Transverse colon (tissue), 4 donors: ENCODE results near the gene EXOC5. TPM values are rescaled to one million over a fixed set of nuclear protein-coding genes. Genes with fewer than 3 reads are reported as not detected.
"Not testable (repeated sequence)": the region's sequence is repeated elsewhere in the genome, so short reads cannot be mapped to it uniquely, and the experiment has no call there.

ENCODE experiments used
- DNase-seq: peaks from one replicate; pipeline ENCODE4 v3.0.0-alpha.2; 2019
- H3K27ac ChIP-seq, 4 donors: fragments of 200-600 bp; sonication (generic); 2 replicates each; pipeline ENCODE4 v1.5.1; 2016 to 2018; ENCODE audit warnings: inconsistent platforms in 4 of 4
- H3K27me3 ChIP-seq: fragments of 200-600 bp; sonication (generic); 2 replicates; pipeline ENCODE4 v1.5.1; 2017; ENCODE audit warnings: inconsistent platforms
- H3K36me3 ChIP-seq, 4 donors: fragments of 200-600 bp; sonication (generic); 2 replicates each; pipeline ENCODE4 v1.5.1; 2017 to 2019; ENCODE audit warnings: inconsistent platforms in 4 of 4
- H3K4me1 ChIP-seq, 4 donors: fragments of 200-600 bp; sonication (generic); 2 replicates each; pipeline ENCODE4 v1.5.1; 2017 to 2020; ENCODE audit warnings: inconsistent platforms in 4 of 4
- H3K4me3 ChIP-seq, 4 donors: fragments of 200-600 bp; sonication (generic); 1 replicate in 1 of 4; 2 replicates in 3 of 4; pipeline versions ENCODE4 v1.5.1 to v1.6.1; 2017 to 2019; ENCODE audit warnings: inconsistent platforms in 4 of 4
- H3K9me3 ChIP-seq, 2 donors: fragments of 200-600 bp; sonication (generic); 2 replicates each; pipeline ENCODE4 v1.5.1; 2017 to 2019; ENCODE audit warnings: inconsistent platforms in 2 of 2
- CTCF ChIP-seq, 5 experiments: fragments of 200-600 bp in 3 of 5; fragments of 450-650 bp in 2 of 5; sonication (generic) in 3 of 5; IDR thresholded peaks; 1 replicate in 2 of 5; 2 replicates in 3 of 5; pipeline ENCODE4 v1.5.1; 2016 to 2017; ENCODE audit warnings: antibody characterized with exemption in 5 of 5, inconsistent platforms in 3 of 5, mild to moderate bottlenecking in 2 of 5, moderate library complexity in 1 of 5
- EP300 ChIP-seq: sonication (generic); formaldehyde crosslinking; IDR thresholded peaks from one replicate; pipeline ENCODE4 v1.6.1; 2017; ENCODE audit warnings: antibody characterized with exemption, low read depth
- POLR2A ChIP-seq: fragments of 450-650 bp; IDR thresholded peaks from one replicate; pipeline ENCODE4 v1.6.1; 2016; ENCODE audit warnings: antibody characterized with exemption, mild to moderate bottlenecking, moderate library complexity
- POLR2AphosphoS5 ChIP-seq, 3 donors: sonication (generic); formaldehyde crosslinking; IDR thresholded peaks; one replicate each; pipeline ENCODE4 v1.6.1; 2016; ENCODE audit warnings: antibody characterized with exemption in 3 of 3
- WGBS, 2 donors: methylation state at CpG; one replicate each; pipeline ENCODE4 v1.1.5; 2018; ENCODE audit warnings: low coverage in 1 of 2; 5-methylcytosine and 5-hydroxymethylcytosine counted together
- in situ Hi-C, 4 donors: fragments of 200-750 bp; cut with MboI; loops; one replicate each; pipeline versions ENCODE4 v1.15.0 to v1.15.1; 2017; ENCODE audit warnings: low sequenced_read_pairs in 3 of 4, low pct_ligation_motif_present in 1 of 4, low pct_unique_long_range_greater_than_20kb in 1 of 4
- intact Hi-C: fragments of 100-400 bp; cut with DNase I; formaldehyde crosslinking; loops from one replicate; pipeline ENCODE4 v1.15.1; 2023; ENCODE audit warnings: low total_unique reads
- total RNA-seq, 4 donors: library from RNA; depleted of rRNA; stranded (reverse); fragments of >200 nt; gene quantifications; one replicate each; pipeline ENCODE4 v1.1.0, GENCODE V29; 2016

EXOC5 gene
- total RNA-seq, 4 donors from 2014 or later, result 22.8 to 51.3 (median 29.2) TPM

DNA sequence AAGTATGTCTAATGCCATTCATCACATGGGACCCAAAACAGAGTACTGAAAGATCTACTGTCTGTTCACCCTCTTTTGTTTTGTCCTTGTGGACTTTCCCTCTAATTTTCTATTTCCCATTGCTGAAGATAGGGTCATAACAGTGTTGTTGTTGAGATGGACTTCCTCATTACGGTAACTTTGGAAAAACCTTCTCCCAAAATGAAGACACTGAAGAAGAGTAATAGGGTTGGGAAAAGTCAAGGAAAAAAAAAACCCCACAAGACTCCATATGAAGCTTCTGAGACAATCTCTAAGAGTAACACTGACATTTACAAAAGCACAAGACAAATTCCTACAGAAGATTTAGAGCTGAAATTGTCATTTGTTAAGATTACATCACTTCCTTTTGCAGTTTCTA is 36.7 kb downstream of the EXOC5 start:
- intact Hi-C loops, result no loop called here
- Histone ChIP-seq H3K27me3 (no peaks in the 10 kb centered on the region), H3K36me3 (peaks cover 0 to 41% (median 12%) of the 10 kb centered on the region in 4 donors), H3K4me1 (no peaks in the 10 kb centered on the region), H3K27ac (no peak overlapping the region), H3K4me3 (no peak overlapping the region), H3K9me3 (no peaks in the 10 kb centered on the region)
- 97 to 100% methylated on average over 1 of the region's 1 CpG for WGBS, 2 donors
- DNase-seq, result no peak
- in situ Hi-C loops, result no loop called here
- TF ChIP-seq EP300 (no peak), POLR2AphosphoS5 (IDR thresholded peaks at IDR 0.05) (no peak), CTCF (IDR thresholded peaks at IDR 0.05) (no peak), POLR2A (no peak)

DNA sequence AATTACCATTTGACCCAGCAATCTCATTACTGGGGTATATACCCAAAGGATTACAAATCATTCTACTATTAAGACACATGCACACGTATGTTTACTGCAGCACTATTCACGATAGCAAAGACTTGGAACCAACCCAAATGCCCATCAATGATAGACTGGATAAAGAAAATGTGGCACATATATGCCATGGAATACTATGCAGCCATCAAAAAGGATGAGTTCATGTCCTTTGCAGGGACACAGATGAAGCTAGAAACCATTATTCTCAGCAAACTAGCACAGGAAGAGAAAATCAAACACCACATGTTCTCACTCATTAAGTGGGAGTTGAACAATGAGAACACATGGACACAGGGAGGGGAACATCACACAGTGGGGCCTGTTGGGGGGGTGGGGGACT is 40.4 kb downstream of the EXOC5 start:
- H3K4me3 ChIP-seq, H3K9me3 ChIP-seq, H3K27ac ChIP-seq, H3K4me1 ChIP-seq, H3K27me3 ChIP-seq, intact Hi-C loops, DNase-seq, in situ Hi-C loops: not testable (repeated sequence)
- 94 to 100% methylated on average over 1 to 2 of the region's 2 CpGs for WGBS, 2 donors
- H3K36me3 ChIP-seq, result peaks cover 0 to 27% (median 12%) of the 10 kb centered on the region in 4 donors

DNA sequence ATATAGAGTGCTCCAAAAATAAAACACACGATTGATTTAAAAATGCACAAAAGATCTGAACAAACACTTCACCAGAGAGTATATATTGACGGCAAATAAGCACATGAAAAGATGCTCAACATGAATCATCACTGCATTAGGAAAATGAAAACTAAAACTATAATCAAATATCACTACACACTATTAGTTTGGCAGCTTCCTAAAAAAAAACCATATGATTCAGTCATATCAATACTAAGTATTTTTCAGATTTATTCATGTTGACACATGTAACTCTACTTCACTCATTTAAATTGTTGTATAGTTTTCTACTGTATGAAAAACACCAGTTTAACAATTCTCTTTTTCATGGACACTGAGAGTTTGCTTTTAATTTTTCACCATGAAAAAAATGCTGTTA is 41.6 kb downstream of the EXOC5 start:
- no peak for TF ChIP-seq POLR2A
- TF ChIP-seq POLR2AphosphoS5 (IDR thresholded peaks at IDR 0.05), result no peak
- TF ChIP-seq EP300, result no peak
- TF ChIP-seq CTCF (IDR thresholded peaks at IDR 0.05), result no peak

DNA sequence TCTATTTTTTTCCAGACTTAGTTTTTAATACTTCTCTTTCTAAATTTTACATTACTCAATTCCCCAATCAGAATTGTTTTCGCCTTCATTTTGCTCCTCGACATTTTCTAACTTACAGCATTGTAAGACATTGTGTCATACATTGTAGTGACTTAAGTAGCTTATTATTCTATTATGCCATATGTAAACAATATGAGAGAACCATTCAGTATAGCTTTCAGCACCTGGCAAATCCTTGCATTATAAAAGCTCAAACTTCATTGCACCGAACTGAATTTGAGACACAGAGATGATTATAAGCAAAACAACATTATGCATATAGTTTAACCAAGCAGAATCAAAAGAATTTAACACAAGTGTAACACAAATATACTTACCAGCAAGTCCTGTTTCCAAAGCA is 46.8 kb downstream of the EXOC5 start:
- TF ChIP-seq CTCF (IDR thresholded peaks at IDR 0.05), result no peak
- TF ChIP-seq EP300, result no peak
- no peak for TF ChIP-seq POLR2AphosphoS5 (IDR thresholded peaks at IDR 0.05)
- TF ChIP-seq POLR2A, result no peak
- Histone ChIP-seq H3K27ac (no peak overlapping the region), H3K27me3 (no peaks in the 10 kb centered on the region), H3K4me3 (no peak overlapping the region), H3K36me3 (peaks cover 0 to 29% (median 10%) of the 10 kb centered on the region in 4 donors), H3K9me3 (no peaks in the 10 kb centered on the region), H3K4me1 (no peaks in the 10 kb centered on the region)
- in situ Hi-C loops (no loop called here), intact Hi-C loops (no loop called here)
- DNase-seq, result no peak
- 96 to 100% methylated on average over 3 of the region's 3 CpGs for WGBS, 2 donors

More for the DNA sequence above, 41.6 kb downstream of the EXOC5 start:
- H3K9me3 ChIP-seq, result no peaks in the 10 kb centered on the region
- intact Hi-C loops, result no loop called here
- H3K36me3 ChIP-seq, result peaks cover 0 to 22% (median 7%) of the 10 kb centered on the region in 4 donors
- no peak for DNase-seq
- H3K4me3 ChIP-seq, result no peak overlapping the region
- no peak overlapping the region for H3K27ac ChIP-seq
- WGBS, 2 donors, result 61 to 75% methylated on average over 2 of the region's 2 CpGs
- H3K27me3 ChIP-seq, result no peaks in the 10 kb centered on the region
- no peaks in the 10 kb centered on the region for H3K4me1 ChIP-seq
- in situ Hi-C loops, result no loop called here

DNA sequence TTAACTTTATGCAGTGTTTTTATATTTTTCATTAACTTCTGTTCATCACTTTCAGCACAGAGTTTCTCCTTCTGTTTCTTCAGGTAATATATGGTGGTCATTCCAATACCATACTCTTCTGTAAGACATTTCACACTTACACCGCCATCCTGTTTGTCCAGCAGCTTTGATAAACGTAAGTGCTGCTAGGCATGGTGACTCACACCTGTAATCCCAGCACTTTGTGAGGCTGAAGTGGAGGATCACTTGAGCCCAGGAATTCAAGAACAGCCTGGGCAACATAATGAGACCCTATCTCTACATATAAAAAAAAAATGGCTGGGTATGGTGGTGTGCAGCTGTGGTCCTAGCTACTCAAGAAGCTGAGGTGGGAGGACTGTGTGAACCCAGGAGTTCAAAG is 55.8 kb downstream of the EXOC5 start:
- no peak overlapping the region for H3K4me3 ChIP-seq
- no peaks in the 10 kb centered on the region for H3K27me3 ChIP-seq
- whole genome bisulfite sequencing, 2 donors, result 95% methylated on average over 2 of the region's 2 CpGs
- H3K36me3 ChIP-seq, result peaks cover 0 to 14% (median 3%) of the 10 kb centered on the region in 4 donors
- no peak overlapping the region for H3K27ac ChIP-seq
- DNase-seq, result no peak
- in situ Hi-C loops (no loop called here), intact Hi-C loops (no loop called here)
- no peaks in the 10 kb centered on the region for H3K9me3 ChIP-seq
- no peaks in the 10 kb centered on the region for H3K4me1 ChIP-seq
- TF ChIP-seq POLR2AphosphoS5 (IDR thresholded peaks at IDR 0.05) (no peak), CTCF (IDR thresholded peaks at IDR 0.05) (no peak), EP300 (no peak), POLR2A (no peak)
